HG02840 (cell line): ENCODE measurements around the gene SRGAP1.
"Not testable (repeated sequence)": the region's sequence is repeated elsewhere in the genome, so short reads cannot be mapped to it uniquely, and the experiment has no call there.

Experiments
- ATAC-seq: cut with Tn5 transposase; IDR thresholded peaks from one replicate; pipeline ENCODE4 v1.9.1; 2021; ENCODE audit warnings: mild to moderate bottlenecking, moderate library complexity, moderate number of reproducible peaks; ENCODE audit not compliant: unreplicated experiment, low FRiP score

The SRGAP1 gene

GRCh38 chr12:64029013-64029857 lies 184.7 kb downstream of the SRGAP1 start:
- no peak for ATAC-seq

- no peak for ATAC-seq
These were observed 185.7 kb downstream of the SRGAP1 start for GRCh38 chr12:64030155-64030554.

DNA sequence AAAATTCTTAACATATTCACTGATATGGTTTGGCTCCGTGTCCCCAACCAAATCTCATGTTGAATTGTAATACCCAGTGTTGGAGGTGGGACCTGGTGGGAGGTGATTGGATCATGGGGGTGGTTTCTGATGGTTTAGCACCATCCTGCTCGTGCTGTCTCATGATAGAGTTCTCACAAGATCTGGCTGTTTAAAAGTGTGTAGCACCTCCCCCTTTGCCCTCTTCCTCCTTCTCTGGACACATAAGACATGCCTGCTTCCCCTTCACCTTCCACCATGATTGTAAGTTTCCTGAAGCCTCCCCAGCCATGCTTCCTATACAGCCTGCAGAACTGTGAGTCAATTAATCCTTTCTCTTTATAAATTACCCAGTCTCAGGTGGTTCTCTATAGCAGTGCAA lies 189.6 kb downstream of the SRGAP1 start:
- not testable (repeated sequence) for ATAC-seq

DNA sequence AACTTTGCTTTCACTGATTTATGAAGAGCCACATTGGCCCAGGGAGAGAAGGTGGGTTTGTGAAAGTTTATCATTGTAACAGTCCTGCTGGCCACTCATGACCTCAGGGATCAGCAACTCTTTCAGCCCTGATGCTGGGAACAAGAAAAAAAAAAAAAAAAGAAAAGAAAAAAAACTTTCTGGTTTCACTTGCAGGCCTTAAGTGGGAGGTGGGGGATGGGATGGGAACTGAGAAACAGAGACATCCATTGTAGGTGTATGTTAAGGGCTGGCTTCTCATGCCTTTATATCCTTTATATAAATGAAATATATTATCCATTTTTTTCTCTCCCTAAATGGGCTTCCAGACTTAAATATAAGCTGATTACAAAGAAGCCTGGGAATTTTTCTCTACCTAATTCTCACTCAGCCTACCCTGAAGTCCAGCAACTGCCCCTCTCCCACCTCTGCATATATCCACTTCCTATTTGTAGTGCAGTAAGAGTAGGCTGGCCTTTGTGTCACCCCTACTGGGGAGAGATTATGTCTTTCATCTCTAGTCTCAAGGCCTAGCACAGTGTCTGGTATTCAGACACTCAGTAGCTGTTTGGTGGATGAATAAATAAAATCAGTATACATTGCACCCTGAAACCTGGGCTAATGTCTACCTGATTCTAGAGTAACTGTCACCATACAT lies 190.5 kb downstream of the SRGAP1 start:
- no peak for ATAC-seq

DNA sequence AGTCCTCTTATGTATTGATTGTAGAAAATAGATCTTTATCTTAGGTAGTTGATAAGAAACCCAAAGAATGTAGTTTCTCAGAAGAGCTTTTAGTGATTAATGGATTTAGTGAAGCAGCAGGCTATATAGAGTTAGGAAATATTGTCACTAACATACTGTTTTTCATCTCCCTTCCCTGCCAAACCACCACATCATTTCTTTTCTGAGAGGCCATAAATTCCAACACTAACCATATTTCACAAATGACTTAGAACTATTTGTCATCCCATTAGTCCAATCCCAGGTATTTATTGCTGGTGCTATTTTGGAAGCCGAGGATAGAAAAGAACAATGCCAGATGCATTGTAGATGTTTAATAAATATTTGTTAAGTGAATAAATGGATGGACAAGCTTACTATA lies 191.9 kb downstream of the SRGAP1 start:
- no peak for ATAC-seq

- ATAC-seq: no peak
These were observed 194.9 kb downstream of the SRGAP1 start for GRCh38 chr12:64039281-64039871.

- ATAC-seq: no peak
These were observed 198.4 kb downstream of the SRGAP1 start for GRCh38 chr12:64042911-64043310.

GRCh38 chr12:64044191-64044590 lies 199.7 kb downstream of the SRGAP1 start:
- ATAC-seq: no peak

DNA sequence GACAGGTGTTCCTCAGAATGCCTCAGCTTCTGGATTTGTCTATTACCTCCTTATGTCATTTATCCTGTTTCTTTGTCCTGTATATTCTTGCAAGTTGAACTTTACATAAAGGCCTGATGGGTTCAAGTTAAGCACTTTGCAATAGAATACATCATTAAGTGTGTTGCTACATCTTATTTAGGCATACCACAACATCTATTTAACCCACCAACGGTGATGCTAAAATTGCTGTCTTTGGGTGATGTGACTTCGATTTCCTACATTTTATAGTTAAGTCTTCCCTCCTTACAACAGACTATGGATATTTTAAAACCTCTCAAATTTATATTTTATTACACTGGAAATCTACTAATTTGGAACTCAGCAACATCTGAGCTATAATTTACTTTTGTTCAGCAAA lies 206.6 kb downstream of the SRGAP1 start:
- ATAC-seq: no peak

- no peak for ATAC-seq
These were observed 208.6 kb downstream of the SRGAP1 start for GRCh38 chr12:64053117-64053516.

GRCh38 chr12:64054079-64054520 lies 209.6 kb downstream of the SRGAP1 start:
- ATAC-seq: no peak

GRCh38 chr12:64056741-64057140 lies 212.2 kb downstream of the SRGAP1 start:
- ATAC-seq: no peak

DNA sequence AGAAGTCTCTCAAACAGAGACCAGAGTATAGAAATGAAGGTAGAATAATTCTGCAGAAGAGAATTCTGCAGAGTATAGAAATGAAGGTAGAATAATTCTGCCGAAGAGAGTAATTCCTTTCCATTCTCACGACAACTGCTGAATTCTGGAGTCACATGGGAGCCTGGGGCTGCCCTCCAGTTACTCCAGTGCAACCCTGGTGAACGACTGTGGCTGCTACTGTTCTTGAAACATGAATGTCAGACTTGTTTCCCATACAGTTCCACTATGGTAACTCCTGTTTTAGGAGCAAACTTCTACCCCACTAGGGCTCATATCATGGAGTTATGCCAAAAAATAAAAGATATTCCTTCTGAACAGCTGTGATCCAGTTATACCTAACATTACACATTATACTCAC lies 213.2 kb downstream of the SRGAP1 start:
- no peak for ATAC-seq

GRCh38 chr12:64058541-64059265 lies 214.2 kb downstream of the SRGAP1 start:
- ATAC-seq: no peak

GRCh38 chr12:64059685-64060084 lies 215.2 kb downstream of the SRGAP1 start:
- ATAC-seq: no peak

GRCh38 chr12:64061868-64062375 lies 217.4 kb downstream of the SRGAP1 start:
- ATAC-seq: no peak

- ATAC-seq: no peak
These were observed 218.6 kb downstream of the SRGAP1 start for GRCh38 chr12:64063121-64063520.

DNA sequence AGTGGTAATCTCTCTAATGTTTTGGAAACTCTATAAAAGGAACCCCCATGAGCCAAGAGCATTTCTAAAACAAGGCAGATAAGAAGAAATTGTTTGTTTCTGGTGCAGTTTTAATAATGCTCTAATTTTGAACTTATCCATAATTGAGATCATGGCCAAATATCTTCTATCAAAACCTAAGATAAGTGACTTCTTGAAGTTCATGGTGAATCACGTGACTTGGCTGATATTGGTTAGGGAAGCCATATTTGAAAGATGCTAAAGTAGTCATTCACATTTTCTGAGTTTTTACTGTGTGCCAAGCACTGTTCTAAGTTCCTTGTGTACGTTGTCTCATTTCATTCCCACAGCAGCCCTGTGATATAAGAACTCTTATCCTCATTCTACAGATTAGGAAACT lies 219.7 kb downstream of the SRGAP1 start:
- no peak for ATAC-seq

- no peak for ATAC-seq
These were observed 220.2 kb downstream of the SRGAP1 start for GRCh38 chr12:64064706-64065105.

GRCh38 chr12:64065881-64066451 lies 221.5 kb downstream of the SRGAP1 start:
- ATAC-seq: no peak
